Astrocyte of the cerebellum (primary cell): ENCODE measurements around the gene CCDC194.

Source experiments
- DNase-seq: peaks from one replicate; pipeline ENCODE4 v3.0.0-alpha.2; 2011; ENCODE audit warnings: low read depth
- H3K4me3 ChIP-seq: 2 replicates; pipeline ENCODE4 v1.5.1; 2011; ENCODE audit warnings: mild to moderate bottlenecking, low read depth, low read length, moderate library complexity
- CTCF ChIP-seq: IDR thresholded peaks from 2 replicates; pipeline ENCODE4 v1.5.1; 2012; ENCODE audit warnings: low read length, low read depth, moderate library complexity, mild to moderate bottlenecking; ENCODE audit errors: missing control alignments
- in situ Hi-C: cut with HindIII; loops from 2 replicates; pipeline ENCODE4 v1.10.0; 2017; ENCODE audit warnings: low sequenced_read_pairs

The CCDC194 gene

GRCh38 chr19:17347877-17348276, 46.1 kb downstream of the CCDC194 start:
- DNase-seq, result no peak
- in situ Hi-C loops, result no loop called here
- no peak for TF ChIP-seq CTCF
- no peak overlapping the region for H3K4me3 ChIP-seq

- DNase-seq, result no peak
- no peak for TF ChIP-seq CTCF
- no peak overlapping the region for H3K4me3 ChIP-seq
- in situ Hi-C loops, result no loop called here
These were observed 46.6 kb downstream of the CCDC194 start for GRCh38 chr19:17347361-17347760.

GRCh38 chr19:17346109-17346671, 47.8 kb downstream of the CCDC194 start:
- H3K4me3 ChIP-seq, result no peak overlapping the region

GRCh38 chr19:17341845-17342244, 52.2 kb downstream of the CCDC194 start:
- DNase-seq, result no peak
- no peak overlapping the region for H3K4me3 ChIP-seq
- TF ChIP-seq CTCF, result no peak
- in situ Hi-C loops, result no loop called here

More at GRCh38 chr19:17346109-17346671, 47.8 kb downstream of the CCDC194 start:
- no peak for DNase-seq
- in situ Hi-C loops, result no loop called here
- TF ChIP-seq CTCF, result peak; percentile 90

GRCh38 chr19:17341386-17341785, 52.6 kb downstream of the CCDC194 start:
- no peak overlapping the region for H3K4me3 ChIP-seq
- no peak for DNase-seq
- TF ChIP-seq CTCF, result no peak
- in situ Hi-C loops, result no loop called here

GRCh38 chr19:17340871-17341357, 53.1 kb downstream of the CCDC194 start:
- DNase-seq, result no peak
- in situ Hi-C loops, result no loop called here
- TF ChIP-seq CTCF, result no peak
- no peak overlapping the region for H3K4me3 ChIP-seq
